GM12878 (cell line): ENCODE data around the gene CMTM2. TPM values are rescaled to one million over a fixed set of nuclear protein-coding genes. Genes with fewer than 3 reads are reported as not detected.

Source experiments
- ATAC-seq: fragments of 200-7000 bp; cut with Tn5 transposase; 3 replicates; pipeline ENCODE4 v1.9.1; 2020; ENCODE audit warnings: mild to moderate bottlenecking, moderate library complexity
- BruUV-seq: library from RNA; stranded (reverse); fragments of 400-500 nt; replicated peaks from 2 replicates; lab custom pipeline; 2021; lab: Mats Ljungman, UMichigan
- CTCF ChIA-PET: fragments of 300-600 bp; sonication (Branson Sonifier 250); formaldehyde crosslinking; extraction: SDS; loops from one replicate; lab custom pipeline; 2021; ENCODE audit warnings: inconsistent platforms; lab: Yijun Ruan, JAX
- POLR2A ChIA-PET: fragments of 350-600 bp; formaldehyde crosslinking; extraction: SDS; loops from one replicate; lab custom pipeline; 2021; ENCODE audit warnings: inconsistent platforms; lab: Charles Lee
- RAD21 ChIA-PET: fragments of 300-600 bp; sonication (Branson Sonifier 250); formaldehyde crosslinking; loops from one replicate; lab custom pipeline; 2023; ENCODE audit warnings: antibody characterized with exemption; ENCODE audit not compliant: unreplicated experiment; lab: Charles Lee
- SMC1A ChIA-PET: fragments of 300-600 bp; sonication (Branson Sonifier 250); formaldehyde crosslinking; loops from one replicate; lab custom pipeline; 2023; ENCODE audit not compliant: unreplicated experiment, uncharacterized antibody; lab: Charles Lee
- DNase-seq: peaks from one replicate; pipeline ENCODE4 v3.0.0-alpha.2; 2011; ENCODE audit warnings: low read depth, low spot score
- FAIRE-seq: peaks from 3 replicates; lab custom pipeline; 2011; peaks lifted over from hg19 to GRCh38; lab: Jason Lieb, UNC
- H2AFZ ChIP-seq: 2 replicates; pipeline ENCODE4 v1.6.0; 2011; ENCODE audit warnings: low read depth, low read length, control low read depth; ENCODE audit not compliant: control insufficient read depth
- H3K27ac ChIP-seq: 2 replicates; pipeline ENCODE4 v1.5.1; 2011; ENCODE audit warnings: control low read depth; ENCODE audit not compliant: control insufficient read depth, insufficient read depth
- H3K27me3 ChIP-seq, 2 experiments: replicated peaks in 1 of 2; 2 replicates each; pipeline versions ENCODE4 v1.6.0 to v1.6.1; 2011; ENCODE audit warnings: low read length in 1 of 2; ENCODE audit not compliant: control insufficient read depth in 2 of 2, insufficient read depth in 2 of 2
- H3K36me3 ChIP-seq, 2 experiments: 2 replicates each; pipeline ENCODE4 v1.5.1; 2011; ENCODE audit warnings: low read length in 1 of 2; ENCODE audit not compliant: control insufficient read depth in 2 of 2, insufficient read depth in 2 of 2
- H3K4me1 ChIP-seq: 2 replicates; pipeline ENCODE4 v1.6.1; 2011; ENCODE audit warnings: mild to moderate bottlenecking, low read length, moderate library complexity, mixed read lengths; ENCODE audit not compliant: control insufficient read depth, insufficient read depth
- H3K4me2 ChIP-seq: 2 replicates; pipeline ENCODE4 v1.6.0; 2011; ENCODE audit warnings: control low read depth; ENCODE audit not compliant: control insufficient read depth, insufficient read depth
- H3K4me3 ChIP-seq: fragments of 200-600 bp; sonication (generic); 2 replicates; pipeline ENCODE4 v1.5.1; 2016
- H3K79me2 ChIP-seq: 2 replicates; pipeline ENCODE4 v1.6.0; 2011; ENCODE audit warnings: low read length; ENCODE audit not compliant: control insufficient read depth, insufficient read depth
- H3K9ac ChIP-seq: 2 replicates; pipeline ENCODE4 v1.8.0; 2011; ENCODE audit warnings: low read length, control low read depth, mixed read lengths; ENCODE audit not compliant: control insufficient read depth, insufficient read depth
- H3K9me3 ChIP-seq: replicated peaks from 3 replicates; pipeline ENCODE4 v1.5.1; 2011; ENCODE audit warnings: mild to moderate bottlenecking, low read length; ENCODE audit not compliant: control insufficient read depth, insufficient read depth
- H4K20me1 ChIP-seq: 2 replicates; pipeline ENCODE4 v1.6.0; 2011; ENCODE audit not compliant: control insufficient read depth, insufficient read depth
- BMI1 ChIP-seq: fragments of 450-650 bp; IDR thresholded peaks from 2 replicates; pipeline ENCODE4 v1.6.1; 2016; ENCODE audit warnings: mild to moderate bottlenecking, moderate library complexity, borderline replicate concordance
- ETV6 ChIP-seq, 2 experiments: fragments of 450-650 bp in 1 of 2; IDR thresholded peaks in 1 of 2; conservative IDR thresholded peaks in 1 of 2; 2 replicates each; pipeline ENCODE4 v1.6.1; 2014; ENCODE audit warnings: antibody characterized with exemption in 1 of 2, borderline replicate concordance in 1 of 2, low read depth in 1 of 2, mild to moderate bottlenecking in 1 of 2, moderate library complexity in 1 of 2
- IKZF2 ChIP-seq, 2 experiments: fragments of 450-650 bp; IDR thresholded peaks; 2 replicates each; pipeline ENCODE4 v1.6.1; 2017; ENCODE audit warnings: mild to moderate bottlenecking in 2 of 2, moderate library complexity in 2 of 2
- IRF3 ChIP-seq: fragments of 450-650 bp; IDR thresholded peaks from 2 replicates; pipeline ENCODE4 v1.6.1; 2014; ENCODE audit warnings: mild to moderate bottlenecking
- LARP7 ChIP-seq: fragments of 450-650 bp; IDR thresholded peaks from 2 replicates; pipeline ENCODE4 v1.6.1; 2017; ENCODE audit warnings: mild to moderate bottlenecking
- MAX ChIP-seq: IDR thresholded peaks from 2 replicates; pipeline ENCODE4 v1.6.1; 2012; ENCODE audit warnings: low read depth, low read length, improper control_type of control experiment
- MEF2A ChIP-seq: IDR thresholded peaks from 2 replicates; pipeline ENCODE4 v1.6.1; 2011; ENCODE audit warnings: low read depth, mild to moderate bottlenecking, low read length, moderate library complexity; ENCODE audit not compliant: insufficient read depth
- MXI1 ChIP-seq: fragments of 150-350 bp; IDR thresholded peaks from 2 replicates; pipeline ENCODE4 v1.6.1; 2011; ENCODE audit warnings: low read depth, mild to moderate bottlenecking, inconsistent platforms, low read length, improper control_type of control experiment
- NBN ChIP-seq: fragments of 450-650 bp; IDR thresholded peaks from 2 replicates; pipeline ENCODE4 v1.6.1; 2016
- PKNOX1 ChIP-seq: fragments of 450-650 bp; IDR thresholded peaks from 2 replicates; pipeline ENCODE4 v1.6.1; 2016; ENCODE audit warnings: mild to moderate bottlenecking
- PML ChIP-seq: IDR thresholded peaks from 2 replicates; pipeline ENCODE4 v1.6.1; 2012; ENCODE audit warnings: low read length, inconsistent platforms
- RELA ChIP-seq: fragments of 450-650 bp; IDR thresholded peaks from 2 replicates; pipeline ENCODE4 v1.8.0; 2014; ENCODE audit warnings: borderline replicate concordance; ENCODE audit not compliant: partially characterized antibody
- SIN3A ChIP-seq: IDR thresholded peaks from 2 replicates; pipeline ENCODE4 v1.6.1; 2012; ENCODE audit warnings: low read depth, low read length, improper control_type of control experiment
- SMARCA5 ChIP-seq: fragments of 450-650 bp; IDR thresholded peaks from 2 replicates; pipeline ENCODE4 v1.6.1; 2017; ENCODE audit warnings: mild to moderate bottlenecking
- SRF ChIP-seq, 2 experiments: IDR thresholded peaks; 2 replicates each; pipeline ENCODE4 v1.6.1; 2011; ENCODE audit warnings: low read depth in 2 of 2, low read length in 2 of 2, mild to moderate bottlenecking in 1 of 2, moderate library complexity in 1 of 2
- ZNF687 ChIP-seq: fragments of 450-650 bp; IDR thresholded peaks from 2 replicates; pipeline ENCODE4 v1.6.1; 2017; ENCODE audit warnings: mild to moderate bottlenecking, moderate library complexity
- WGBS: methylation state at CpG from one replicate; pipeline ENCODE4 v1.1.6; 2016; ENCODE audit warnings: low lambda C conversion rate; ENCODE audit not compliant: insufficient replicate concordance, insufficient coverage; ENCODE audit errors: missing lambda C conversion rate; 5-methylcytosine and 5-hydroxymethylcytosine counted together
- in situ Hi-C: fragments of 300-500 bp; cut with MboI; formaldehyde crosslinking; loops from 9 replicates; pipeline ENCODE4 v1.14.3; 2018; ENCODE audit warnings: mixed read lengths
- intact Hi-C: fragments of 100-400 bp; cut with micrococcal nuclease; formaldehyde crosslinking; loops from one replicate; pipeline ENCODE4 v1.14.2; 2022; ENCODE audit not compliant: unreplicated experiment
- polyA plus RNA-seq, 11 experiments: library from polyadenylated mRNA; depleted of rRNA in 4 of 11; unstranded in 6 of 11; stranded (reverse) in 5 of 11; fragments of >200 nt; fragmentation: Nextera tagmentation in 4 of 11; fragmentation: Illumina TruSeq in 1 of 11; extraction: Ambion mirVana in 4 of 11; extraction: Trizol in 1 of 11; gene quantifications; 1 replicate in 1 of 11; 2 replicates in 10 of 11; pipeline versions ENCODE4 v1.2.1 to v1.2.3, GENCODE V29; 2011 to 2016; ENCODE audit warnings: inconsistent platforms in 2 of 11, missing spikeins in 2 of 11, low read depth in 1 of 11
- total RNA-seq, 4 experiments: library from RNA; depleted of rRNA in 3 of 4; stranded (reverse); fragments of >200 nt in 3 of 4; fragmentation: Illumina TruSeq in 1 of 4; extraction: Trizol in 1 of 4; gene quantifications; 2 replicates each; pipeline versions ENCODE4 v1.2.1 to v1.2.3, GENCODE V29; 2013 to 2021

CMTM2 gene
- total and polyA plus RNA-seq, 10 of the 15 experiments (the other 5 are each of a cell fraction or from before 2014, with no cell fraction given) = 0.26 to 0.34 TPM; not detected in 8

- H3K27ac ChIP-seq = peak overlapping the region; percentile 27; the same call in 1 of the 2 replicates
- CTCF ChIA-PET = interaction anchor here (1.0 to 3.7 kb wide), 8 partner anchors 10 to 127 kb away, joined by 3 to 24 read pairs (median 4); no protein-coding TSS in a partner anchor
- no peak for TF ChIP-seq BMI1
- no peak for TF ChIP-seq SRF (IDR thresholded peaks at IDR 0.05; ENCODE audit: low read depth in 2 of 2, low read length in 2 of 2)
- TF ChIP-seq ETV6 (conservative IDR thresholded peaks at IDR 0.05 in 1 of 2, IDR thresholded peaks at IDR 0.05 in 1 of 2; ENCODE audit: borderline replicate concordance in 1 of 2, low read depth in 1 of 2) = no peak
- peak; percentile 80 for TF ChIP-seq ZNF687
- no peak for TF ChIP-seq PML
- TF ChIP-seq PKNOX1 = peak; percentile 5; the same call in 1 of the 2 replicates
- no peak for TF ChIP-seq IRF3
- no peak; the same call in 1 of the 2 replicates for TF ChIP-seq MAX
- TF ChIP-seq SIN3A = no peak
- no peak for TF ChIP-seq RELA
- TF ChIP-seq IKZF2 (IDR thresholded peaks at IDR 0.05) = no peak; a peak in 2 of 4 replicates
- TF ChIP-seq MXI1 = no peak
- TF ChIP-seq NBN = peak; percentile 99
- no peak for TF ChIP-seq MEF2A
- TF ChIP-seq LARP7 = no peak
- TF ChIP-seq SMARCA5 = no peak
These were observed 24.5 kb downstream of the CMTM2 start for GRCh38 chr16:66603537-66604375.

More at GRCh38 chr16:66603537-66604375, 24.5 kb downstream of the CMTM2 start:
- in situ Hi-C loops (no loop called here), intact Hi-C loops (loop anchor here (2.0 kb wide), 1 partner anchor 87 kb away; no protein-coding TSS in a partner anchor)
- Histone ChIP-seq H4K20me1 (no peaks in the 10 kb centered on the region), H3K4me2 (peak overlapping the region; percentile 74), H3K4me3 (peak overlapping the region; percentile 69; the same call in 1 of the 2 replicates), H3K36me3 (no peaks in the 10 kb centered on the region; a peak in 1 of 4 replicates), H3K4me1 (peaks cover 17% of the 10 kb centered on the region), H3K79me2 (no peaks in the 10 kb centered on the region), H3K9me3 (peaks cover 14% of the 10 kb centered on the region; the same call in 2 of the 3 replicates), H2AFZ (peak overlapping the region; percentile 42), H3K27me3 (no peaks in the 10 kb centered on the region), H3K9ac (peak overlapping the region; percentile 62)
- RAD21 ChIA-PET = interaction anchor here (0.6 to 1.8 kb wide), 8 partner anchors 14 to 197 kb away, joined by 3 to 8 read pairs (median 4); no protein-coding TSS in a partner anchor
- DNase-seq (no peak), ATAC-seq (peak; percentile 43), FAIRE-seq (no peak)
- whole genome bisulfite sequencing = 13% methylated on average over 30 of the region's 32 CpGs
- BruUV-seq = no TSS peak
- SMC1A ChIA-PET = interaction anchor here (0.6 to 1.8 kb wide), 6 partner anchors 9 to 52 kb away, joined by 3 to 5 read pairs (median 4); partner anchors contain the start of gene CKLF
- POLR2A ChIA-PET = interaction anchor here (0.5 to 1.2 kb wide), 3 partner anchors 14 to 64 kb away, joined by 3 to 5 read pairs (median 4); no protein-coding TSS in a partner anchor
